GM18519 (cell line): ENCODE results near the gene DDC.
"Not testable (repeated sequence)": the region's sequence is repeated elsewhere in the genome, so short reads cannot be mapped to it uniquely, and the experiment has no call there.

Experiments used
- ATAC-seq: cut with Tn5 transposase; IDR thresholded peaks from one replicate; pipeline ENCODE4 v1.9.1; 2021; ENCODE audit warnings: mild to moderate bottlenecking, moderate library complexity; ENCODE audit not compliant: unreplicated experiment, low FRiP score

The DDC gene

DNA sequence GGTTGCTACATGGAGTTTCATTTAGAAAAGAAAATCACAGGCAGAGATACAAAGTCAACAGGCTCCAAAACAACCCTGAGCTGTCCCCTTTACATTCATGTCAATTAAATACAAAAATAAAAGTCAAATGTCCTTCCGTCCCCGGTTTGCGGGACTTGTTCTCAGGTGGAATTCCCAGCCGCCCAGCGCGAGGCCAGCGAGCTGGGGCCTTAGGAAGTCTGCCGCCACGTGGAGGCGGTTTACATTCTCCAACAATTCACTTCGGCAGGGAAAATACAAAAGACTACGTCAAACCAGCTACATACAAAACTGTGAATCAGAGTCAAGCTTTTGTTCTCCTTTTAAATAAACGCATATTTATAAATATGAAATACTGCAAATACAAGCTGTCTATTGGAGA lies 25.3 kb upstream of the DDC start:
- no peak for ATAC-seq

DNA sequence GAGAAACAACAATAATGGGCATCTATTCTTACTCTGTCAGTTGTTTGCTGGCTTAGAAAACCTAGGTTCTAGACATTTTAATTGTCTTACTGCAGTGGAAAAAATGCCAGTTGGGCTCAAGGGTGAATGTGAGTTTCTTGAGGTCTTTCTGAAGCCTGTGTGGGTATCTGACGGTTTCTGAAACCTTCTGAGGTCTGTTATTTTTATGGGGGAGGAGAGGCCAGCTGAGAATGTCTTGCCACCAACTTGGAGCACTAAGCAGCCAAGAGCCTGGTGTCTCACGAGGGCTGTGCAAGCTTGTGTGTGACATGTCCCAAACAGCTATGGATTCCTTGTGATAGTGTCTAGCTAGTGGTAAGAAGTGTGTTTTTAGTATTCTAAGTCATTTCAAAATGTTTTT lies 24.2 kb upstream of the DDC start:
- no peak for ATAC-seq

DNA sequence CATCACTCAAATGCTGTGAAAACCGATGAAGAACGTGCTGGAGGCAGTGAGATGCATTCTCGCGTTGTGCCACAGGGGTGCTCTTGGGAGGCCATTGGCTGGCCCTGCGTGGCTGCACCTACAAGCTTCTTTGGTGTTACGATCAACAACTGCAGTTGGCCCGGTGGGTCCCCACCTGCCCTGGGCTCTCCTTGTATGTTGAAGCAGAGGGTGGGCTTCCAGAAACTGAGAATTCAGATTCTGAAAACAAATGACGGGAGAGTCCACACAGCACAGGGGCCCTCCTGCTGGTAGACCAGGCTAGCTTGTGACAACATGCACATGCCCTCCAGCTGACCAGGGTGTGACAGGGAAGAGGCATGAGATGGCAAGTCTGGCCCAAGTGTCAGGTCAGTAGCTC lies 23.7 kb upstream of the DDC start:
- ATAC-seq = no peak

DNA sequence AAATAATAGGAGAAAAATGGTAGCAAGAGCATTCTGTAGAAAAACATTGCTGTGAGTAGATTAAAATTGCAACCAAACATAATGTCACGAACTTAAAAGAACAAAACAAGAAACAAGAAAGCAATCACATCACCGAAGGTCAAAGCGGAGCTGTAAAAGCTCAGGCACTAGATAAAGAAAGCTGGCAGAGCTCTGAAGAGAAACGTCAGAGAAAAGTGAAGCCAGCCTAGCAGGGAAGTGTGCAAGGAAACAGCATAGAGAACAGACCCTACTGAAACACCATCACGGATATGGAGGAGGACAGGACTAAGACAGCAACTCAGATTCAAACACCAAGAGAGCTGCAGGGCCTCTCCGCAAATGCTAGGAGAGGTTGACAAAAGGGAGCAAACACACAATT lies 22.5 kb upstream of the DDC start:
- ATAC-seq = no peak

DNA sequence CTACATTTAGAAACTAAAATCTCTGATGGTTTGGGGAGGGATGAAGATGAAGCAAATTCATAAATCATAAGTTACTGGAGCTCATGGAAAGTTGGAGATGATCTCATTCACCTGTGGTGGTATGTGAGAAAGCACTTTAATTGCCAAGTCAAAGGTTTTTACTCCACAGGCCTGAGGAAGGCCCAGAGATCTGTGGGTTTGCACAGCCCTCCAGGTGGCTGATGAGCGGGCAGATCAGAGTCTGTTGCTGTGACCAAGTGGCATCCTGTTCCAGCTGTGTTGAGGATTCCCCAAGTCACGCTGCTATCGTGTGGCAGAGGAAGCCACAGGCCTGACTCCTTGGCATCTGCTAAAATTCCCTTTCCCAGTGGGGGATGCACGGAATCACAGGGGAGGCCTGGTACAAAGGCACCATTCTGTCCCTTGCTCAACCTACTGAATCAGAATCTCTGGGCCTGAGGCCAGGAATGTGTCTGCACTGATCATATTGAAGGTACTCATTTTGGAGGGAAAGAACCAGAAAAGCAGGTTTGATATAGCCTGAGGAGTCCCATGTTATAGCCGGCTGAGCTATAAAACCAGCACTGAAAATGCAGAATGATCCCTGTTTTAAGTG lies 19.7 kb upstream of the DDC start:
- no peak for ATAC-seq

DNA sequence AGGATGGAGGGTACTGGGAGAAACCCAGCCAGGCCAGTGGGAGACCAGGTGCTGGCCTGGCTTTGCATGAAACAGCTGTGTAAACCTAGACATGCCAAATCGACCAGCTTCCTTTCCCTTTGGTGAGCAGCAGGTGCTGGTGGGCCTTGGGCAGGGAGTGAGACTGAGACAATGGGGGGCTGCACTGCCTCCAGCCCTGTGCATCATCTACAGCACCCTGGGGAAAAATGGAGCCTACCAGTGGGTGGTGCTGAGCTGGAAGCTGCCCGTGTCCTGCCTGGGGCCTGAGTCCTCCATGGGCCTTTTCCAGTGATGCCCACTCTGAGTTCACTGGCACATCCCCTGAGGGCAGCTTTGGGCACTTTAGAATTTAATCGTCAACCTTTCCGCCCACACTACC lies 19.2 kb upstream of the DDC start:
- ATAC-seq = no peak

DNA sequence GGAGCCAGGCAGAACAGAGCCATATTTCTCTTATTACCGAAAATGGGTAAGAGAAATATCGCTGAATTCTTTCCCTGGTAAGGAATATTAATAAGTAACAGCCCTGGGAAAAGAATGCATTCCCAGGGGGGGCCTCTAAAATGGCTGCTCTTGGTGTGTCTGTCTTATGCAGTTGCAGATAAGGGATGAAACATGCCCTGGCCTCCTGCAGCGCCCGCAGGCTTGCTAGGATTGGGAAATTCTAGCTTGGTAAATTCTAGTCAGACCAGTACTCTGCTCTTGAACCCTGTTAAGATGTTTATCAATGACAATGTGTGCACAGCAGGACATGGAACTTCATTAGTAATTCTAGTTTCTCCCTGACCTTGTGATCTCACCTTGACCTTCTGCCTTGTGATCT lies 18.1 kb upstream of the DDC start:
- not testable (repeated sequence) for ATAC-seq

DNA sequence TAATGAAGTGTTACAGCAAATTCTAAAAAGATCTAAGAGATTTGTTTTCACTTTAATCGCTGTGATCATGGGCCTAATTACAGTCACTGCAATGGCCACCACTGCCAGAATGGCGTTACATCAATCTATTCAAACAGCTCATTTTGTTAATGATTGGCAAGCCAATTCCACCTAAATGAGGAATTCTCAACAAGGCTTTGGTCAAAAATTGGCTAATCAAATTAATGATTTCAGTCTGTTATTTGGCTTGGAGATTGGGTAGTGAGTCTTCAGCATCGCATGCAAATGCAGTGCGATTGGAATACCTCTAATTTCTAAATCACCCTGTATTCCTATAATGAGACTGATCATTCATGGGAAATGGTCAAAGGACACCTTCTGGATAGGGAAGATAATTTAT lies 17.1 kb upstream of the DDC start:
- not testable (repeated sequence) for ATAC-seq

DNA sequence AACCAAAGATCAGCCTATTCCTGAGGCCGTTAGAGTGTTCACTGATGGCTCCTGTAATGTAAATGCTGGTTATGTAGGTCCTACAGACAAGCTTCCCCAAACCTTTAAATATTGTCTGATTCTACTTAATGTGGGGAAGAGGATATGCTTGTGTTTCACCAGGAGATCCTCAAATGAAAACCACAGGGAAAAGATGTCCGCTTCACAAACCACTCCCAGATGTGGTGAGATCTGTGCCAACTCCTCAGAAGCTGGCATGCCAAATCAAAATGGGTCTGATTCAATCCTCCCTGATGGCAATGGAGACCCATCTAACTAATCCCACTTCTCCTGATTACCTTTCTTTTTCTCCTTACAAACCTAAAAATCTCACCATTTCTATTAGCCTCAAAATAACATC lies 15.5 kb upstream of the DDC start:
- ATAC-seq = not testable (repeated sequence)

DNA sequence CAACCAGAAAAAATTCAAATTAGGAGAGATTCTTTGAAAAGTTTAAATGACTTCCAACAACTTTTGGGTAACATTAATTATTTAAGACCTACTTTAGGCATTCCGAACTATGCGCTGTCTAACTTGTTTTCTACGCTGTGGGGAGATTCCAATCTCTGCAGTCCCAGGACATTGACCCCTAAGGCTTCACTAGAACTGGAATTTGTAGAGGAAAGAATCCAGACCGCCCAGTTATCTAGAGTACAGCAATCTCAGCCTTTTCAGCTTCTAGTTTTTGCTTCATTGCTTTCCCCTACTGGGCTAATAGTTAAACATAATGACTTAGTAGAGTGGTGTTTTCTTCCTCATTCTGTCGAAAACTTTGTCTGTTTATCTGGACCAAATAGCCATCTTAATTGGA lies 14.9 kb upstream of the DDC start:
- no peak for ATAC-seq

DNA sequence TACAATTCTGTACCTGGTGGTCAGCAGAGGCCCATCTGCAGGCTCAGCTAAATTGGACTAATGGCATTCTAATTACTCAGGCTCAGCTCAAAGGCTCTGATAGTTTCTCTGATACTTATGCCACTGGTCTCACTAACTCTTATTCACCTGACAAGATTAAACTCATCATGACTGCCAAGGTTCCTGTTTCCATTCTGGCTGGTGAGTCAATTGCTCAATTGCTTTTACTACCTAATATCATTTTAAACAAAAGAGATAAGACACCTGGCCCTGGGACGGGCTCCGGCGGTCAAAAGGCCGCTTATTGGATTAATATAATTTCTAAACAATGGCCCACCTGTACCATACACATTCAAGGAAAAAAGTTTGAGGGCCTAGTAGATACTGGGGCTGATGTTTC lies 12.9 kb upstream of the DDC start:
- not testable (repeated sequence) for ATAC-seq

DNA sequence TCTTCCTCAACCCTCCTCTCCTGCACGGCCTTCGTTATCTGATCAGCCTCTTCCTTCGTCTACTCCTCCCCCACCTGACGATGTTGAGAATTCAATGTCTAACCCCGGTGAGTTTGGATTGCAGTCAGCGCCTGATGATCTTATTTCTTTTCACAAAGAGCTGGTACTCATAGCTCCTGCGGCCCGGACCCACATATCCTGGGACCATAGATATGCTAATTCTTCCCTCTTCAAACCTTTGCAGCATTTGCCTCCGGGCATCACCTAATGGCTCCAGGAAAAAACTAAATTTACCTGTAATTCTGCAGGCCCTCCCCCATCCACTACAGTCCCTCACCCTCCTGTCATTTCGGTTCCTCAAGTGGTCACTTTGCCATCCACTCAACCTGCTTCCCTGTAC lies 12.4 kb upstream of the DDC start:
- no peak for ATAC-seq

DNA sequence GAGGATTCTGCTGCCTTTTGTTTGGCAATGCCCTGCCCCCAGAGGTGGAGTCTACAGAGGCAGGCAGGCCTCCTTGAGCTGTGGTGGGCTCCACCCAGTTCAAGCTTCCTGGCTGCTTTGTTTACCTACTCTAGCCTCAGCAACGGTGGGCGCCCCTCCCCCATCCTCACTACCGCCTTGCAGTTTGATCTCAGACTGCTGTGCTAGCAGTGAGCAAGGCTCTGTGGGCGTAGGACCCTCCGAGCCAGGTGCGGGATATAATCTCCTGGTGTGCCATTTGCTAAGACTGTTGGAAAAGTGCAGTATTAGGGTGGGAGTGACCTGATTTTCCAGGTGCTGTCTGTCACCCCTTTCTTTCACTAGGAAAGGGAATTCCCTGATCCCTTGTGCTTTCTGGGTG lies 11.2 kb upstream of the DDC start:
- not testable (repeated sequence) for ATAC-seq

DNA sequence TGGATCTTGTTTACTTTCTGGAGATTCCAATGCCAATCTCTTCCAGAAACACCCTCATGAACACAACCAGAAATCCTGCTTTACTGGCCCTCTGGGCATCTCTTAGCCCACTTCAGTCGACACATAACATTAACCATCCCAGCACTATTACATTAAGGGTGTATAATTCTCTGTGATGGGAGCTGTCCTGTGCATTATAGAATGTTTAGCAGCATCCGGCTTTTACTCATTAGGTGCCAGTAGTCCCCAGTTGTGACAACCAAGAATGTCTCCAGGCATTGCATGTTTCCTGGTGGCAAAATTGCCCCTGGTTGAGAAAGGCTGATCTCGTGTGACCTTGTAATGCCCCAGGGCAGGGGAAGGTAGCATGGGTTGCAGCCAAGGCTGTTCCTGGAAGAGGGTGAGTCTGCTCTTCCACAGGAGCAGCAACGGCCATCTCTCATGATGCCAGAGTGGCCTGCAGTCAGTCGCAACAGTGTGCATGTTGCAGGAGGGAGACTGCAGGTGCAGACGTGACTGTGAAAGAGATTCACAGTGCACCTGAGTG lies 2.6 kb upstream of the DDC start:
- no peak for ATAC-seq

DNA sequence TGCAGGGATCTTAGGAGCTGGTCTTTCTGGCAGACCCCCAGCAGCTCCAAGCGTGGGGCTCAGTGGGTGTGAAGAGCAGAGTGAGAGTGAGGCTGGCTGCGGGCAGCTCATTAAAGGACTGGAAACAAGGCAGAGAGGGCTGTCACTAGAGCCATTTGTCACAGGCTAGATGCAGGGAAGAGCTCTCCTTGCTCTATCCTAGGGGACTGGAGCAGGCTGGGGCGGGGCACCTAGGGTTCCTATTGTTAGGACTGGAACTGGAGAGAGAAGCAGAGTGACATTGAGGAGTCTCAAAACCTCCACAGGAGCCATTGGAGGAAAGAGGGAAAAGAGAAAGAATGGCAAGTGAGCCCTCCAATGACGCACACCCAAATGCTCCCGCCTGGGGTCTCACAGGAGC lies 772 bp upstream of the DDC start:
- no peak for ATAC-seq

DNA sequence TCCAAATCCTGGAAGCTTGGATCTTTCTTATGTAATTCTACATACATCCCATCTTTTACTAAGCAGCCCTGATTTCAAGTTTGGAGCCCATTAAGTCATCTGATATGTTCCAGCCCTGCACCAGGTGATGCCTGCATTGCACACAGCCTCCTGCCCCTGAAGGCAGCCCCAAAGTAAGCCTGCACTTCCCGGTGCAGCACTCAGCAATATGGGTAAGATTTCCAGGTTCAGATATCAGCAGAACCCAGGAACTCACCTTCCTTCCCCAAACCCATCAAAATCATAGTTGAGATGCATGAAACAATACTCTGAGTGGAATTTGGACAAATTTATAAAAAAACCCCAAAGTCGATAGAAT lies 333 bp upstream of the DDC start:
- ATAC-seq = no peak

DNA sequence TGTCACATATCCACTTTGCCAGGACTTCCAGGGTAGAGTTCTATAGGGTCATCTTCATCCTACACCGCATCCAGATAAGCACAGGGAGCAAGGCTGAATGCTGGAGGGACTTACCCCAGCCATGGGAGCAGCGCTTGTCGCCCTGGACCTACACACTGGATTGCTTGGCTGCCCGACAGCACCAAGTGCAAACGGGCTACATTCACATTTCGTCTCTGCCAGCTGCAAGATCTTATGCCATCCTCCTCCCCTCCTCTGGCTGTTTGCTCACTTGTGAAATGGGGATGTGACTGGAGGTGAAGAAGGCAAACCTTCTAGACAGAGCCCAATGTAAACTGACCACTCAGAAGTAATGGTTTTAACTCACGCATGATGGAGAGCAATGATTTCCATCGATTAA lies 1.0 kb downstream of the DDC start:
- no peak for ATAC-seq

DNA sequence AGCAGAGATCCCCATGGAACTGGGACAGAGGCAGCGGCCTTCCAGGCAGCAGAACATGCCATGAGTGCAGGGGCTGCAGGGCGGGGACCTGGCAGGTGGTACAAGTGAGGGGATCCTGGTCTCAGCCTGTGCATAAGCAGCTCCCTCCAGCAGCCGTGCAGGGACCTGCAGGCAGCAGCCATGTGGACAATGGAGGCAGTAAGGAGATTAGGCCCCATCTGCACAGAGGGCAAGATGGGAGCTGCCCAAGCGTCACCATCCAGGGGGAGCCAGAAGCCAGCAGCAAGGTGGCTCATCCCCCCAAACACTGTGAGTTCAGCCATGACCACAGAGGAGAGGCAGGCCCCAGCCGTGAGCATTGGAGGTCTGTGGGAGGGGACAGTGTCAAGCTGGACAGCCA lies 3.1 kb downstream of the DDC start:
- ATAC-seq = no peak

DNA sequence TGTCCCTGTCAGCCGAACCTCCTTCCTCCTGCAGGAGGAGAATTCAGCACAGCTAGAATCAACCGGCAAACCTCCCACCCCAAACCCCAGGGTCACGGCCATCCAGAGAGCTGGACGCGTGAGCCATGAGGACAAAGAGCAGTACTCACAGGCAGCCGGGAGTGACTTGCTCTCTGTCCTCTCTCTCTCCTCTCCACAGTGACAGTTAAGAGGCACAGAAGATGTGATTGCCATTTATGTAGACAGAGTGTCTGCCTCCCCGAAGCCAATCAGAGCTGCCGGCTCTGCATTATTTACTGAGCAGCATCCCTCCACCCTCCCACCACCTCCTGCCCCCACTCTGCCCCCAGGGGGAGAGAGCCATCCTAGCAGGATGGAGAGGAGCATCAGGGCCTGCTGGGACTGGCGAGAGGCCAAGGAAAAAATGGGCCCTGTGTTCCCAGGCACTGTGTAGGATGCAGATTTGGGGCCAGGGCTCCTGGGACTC lies 4.3 kb downstream of the DDC start:
- no peak for ATAC-seq

DNA sequence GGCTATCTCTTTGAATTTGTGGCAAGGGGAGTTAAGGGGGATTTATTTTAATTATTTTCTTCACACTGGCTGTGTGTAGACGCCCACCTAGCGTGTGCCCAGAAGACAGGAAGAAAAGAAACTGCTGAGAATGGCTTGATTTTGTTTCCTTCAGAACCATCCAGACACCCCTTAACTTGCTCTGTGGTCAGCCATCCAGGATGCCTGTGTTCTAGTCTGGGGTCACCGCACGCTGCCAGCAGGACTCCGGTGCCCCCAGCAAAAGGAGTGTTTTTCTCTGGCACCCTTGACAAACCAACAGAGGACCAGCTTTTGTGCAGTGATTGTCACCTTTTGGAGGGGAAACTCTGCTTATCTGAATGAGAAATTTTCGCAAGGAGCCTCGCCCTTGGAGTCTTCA lies 5.3 kb downstream of the DDC start:
- ATAC-seq = no peak

DNA sequence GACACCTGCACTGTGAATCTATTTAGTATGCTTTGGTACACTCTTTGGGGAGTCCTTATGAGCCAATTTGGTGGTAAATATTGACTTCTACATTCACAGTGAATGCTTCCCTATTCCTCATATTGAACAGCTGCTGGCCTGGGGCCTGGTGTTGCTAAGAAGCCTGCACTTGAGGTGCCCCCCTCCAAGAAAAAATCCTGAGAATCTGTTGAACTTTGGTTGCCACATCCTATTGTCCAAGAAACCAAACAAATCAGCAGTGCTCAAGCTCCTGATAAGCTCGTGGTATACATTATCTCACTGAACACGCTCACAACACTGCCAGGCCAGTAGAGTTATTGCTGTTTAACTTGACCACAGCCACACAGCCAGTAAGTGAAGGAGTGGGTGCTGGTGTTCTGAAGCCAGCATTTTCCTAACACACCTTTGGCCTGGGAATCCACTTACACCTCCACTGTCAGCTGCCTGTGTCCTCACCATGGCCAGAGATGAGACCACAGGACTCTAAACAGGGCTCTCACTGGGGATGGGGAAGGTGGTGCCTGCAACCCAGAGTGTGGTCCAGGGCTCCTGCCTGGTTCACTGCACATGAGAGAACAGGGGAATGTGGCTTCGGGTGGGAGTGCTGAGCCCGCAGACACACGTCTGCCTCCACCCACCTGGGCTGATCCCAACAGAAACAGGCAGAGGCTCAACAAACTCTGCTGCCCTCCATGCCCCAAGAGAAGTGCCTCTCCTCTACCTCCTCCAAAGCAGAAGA lies 6.7 kb downstream of the DDC start:
- no peak for ATAC-seq

DNA sequence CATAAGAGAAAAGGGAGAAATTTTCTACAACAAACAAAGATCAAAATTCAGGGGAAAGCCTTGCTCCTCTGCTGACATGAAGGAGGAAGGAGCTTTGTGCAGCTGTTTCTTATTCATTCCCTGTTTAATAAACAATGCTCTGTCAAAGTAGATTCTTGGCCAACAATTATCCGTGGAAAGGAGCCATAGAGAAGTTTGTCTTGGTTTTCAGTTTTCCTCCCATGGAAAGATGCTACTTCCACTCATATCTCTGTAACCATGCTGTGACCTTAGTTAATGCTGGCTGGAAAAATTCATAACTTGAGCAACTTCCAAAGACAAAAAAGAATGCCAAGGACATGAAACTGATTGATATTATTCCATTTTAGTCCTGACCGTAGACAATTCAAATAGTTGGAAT lies 8.1 kb downstream of the DDC start:
- ATAC-seq = no peak
